Measurements from ENCODE around the gene TSPAN5. TPM values are rescaled to one million over a fixed set of nuclear protein-coding genes. Genes with fewer than 3 reads are reported as not detected.

The TSPAN5 gene
- total and polyA plus RNA-seq, 2 of the 4 experiments (the other 2 are of a cell fraction): 64.8 to 79.6 TPM

GRCh38 chr4:98507299-98507698, 151.1 kb downstream of the TSPAN5 start:
- no CpG with 5 or more reads among the region's 3 CpGs for WGBS, 2 experiments (ENCODE audit: extremely low coverage in 2 of 2, insufficient read length in 1 of 2)
- in situ Hi-C loops (cut with MboI; ENCODE audit: low sequenced_read_pairs): no loop called here
- no peak overlapping the region for H4K5ac ChIP-seq (ENCODE audit: low read depth, low read length)
- TF ChIP-seq FOS (IDR thresholded peaks at IDR 0.05; ENCODE audit: low read depth, low read length): no peak
- no peak for TF ChIP-seq CHD1 (IDR thresholded peaks at IDR 0.05; ENCODE audit: low read depth, low read length)
- no peak for TF ChIP-seq RFX5 (IDR thresholded peaks at IDR 0.05; ENCODE audit: low read depth, low read length)
- TF ChIP-seq MAFK (IDR thresholded peaks at IDR 0.05; ENCODE audit: low read depth, low read length): peak; percentile 39
- no peak overlapping the region for H4K8ac ChIP-seq (ENCODE audit: low read depth in 2 of 2, low read length in 2 of 2)
- H2BK20ac ChIP-seq (ENCODE audit: low read depth, low read length): no peak overlapping the region
- no peak overlapping the region for H2AK9ac ChIP-seq (replicated peaks; ENCODE audit: low read depth, low read length, poor library complexity)
- peaks cover 11% of the 10 kb centered on the region for H3K36me3 ChIP-seq (ENCODE audit: control insufficient read depth, insufficient read depth, low read length)
- no peaks in the 10 kb centered on the region for H3K27me3 ChIP-seq (ENCODE audit: control insufficient read depth, insufficient read depth, low read length)
- H2AK5ac ChIP-seq (ENCODE audit: low read depth, low read length): no peak overlapping the region
- H3K4me1 ChIP-seq (ENCODE audit: control insufficient read depth, insufficient read depth, low read length): peaks cover 19% of the 10 kb centered on the region
- H3K4ac ChIP-seq (ENCODE audit: low read depth, low read length): no peak overlapping the region
- ATAC-seq (ENCODE audit: low read depth): no peak
- POLR2A ChIA-PET (ENCODE audit: unreplicated experiment): no interaction called here
- peaks cover 10% of the 10 kb centered on the region for H3K9me1 ChIP-seq (ENCODE audit: insufficient read depth, low read length)
- H2AFZ ChIP-seq (replicated peaks; ENCODE audit: low read length, poor library complexity): no peak overlapping the region
- H3K56ac ChIP-seq (ENCODE audit: extremely low read depth, insufficient read depth, low read length): no peak overlapping the region
- no peak overlapping the region for H2BK15ac ChIP-seq (ENCODE audit: low read depth, low read length)
- peaks cover 32 to 57% of the 10 kb centered on the region in 2 experiments for H3K79me1 ChIP-seq (ENCODE audit: low read depth in 1 of 2, low read length in 2 of 2)
- CTCF ChIA-PET: interaction anchor here (1.0 kb wide), 1 partner anchor 8 kb away, joined by 6 read pairs; no protein-coding TSS in a partner anchor
- no peak overlapping the region for H3K14ac ChIP-seq (replicated peaks; ENCODE audit: low read depth, low read length)
- no peak overlapping the region for H3K9ac ChIP-seq (ENCODE audit: low read depth, low read length)
- intact Hi-C loops (cut with micrococcal nuclease): no loop called here
- no peak overlapping the region for H3K18ac ChIP-seq (ENCODE audit: low read depth, low read length)
- no TSS peak for BruUV-seq (replicated peaks)
- no peak overlapping the region for H3K4me3 ChIP-seq (ENCODE audit: insufficient read depth, low read depth, low read length)
- no peak overlapping the region for H2BK120ac ChIP-seq (ENCODE audit: low read depth, low read length)
- H4K20me1 ChIP-seq (ENCODE audit: insufficient read depth, low read length): no peaks in the 10 kb centered on the region
- H3K9me3 ChIP-seq (ENCODE audit: control insufficient read depth, insufficient read depth, low read length): no peaks in the 10 kb centered on the region
- no peak overlapping the region for H3K27ac ChIP-seq (ENCODE audit: insufficient read depth, low read length)
- dilution Hi-C loops (cut with HindIII; ENCODE audit: low sequenced_read_pairs, unreplicated experiment): no loop called here
- H4K91ac ChIP-seq (ENCODE audit: insufficient read depth, low read depth, low read length): no peak overlapping the region
- H3K4me2 ChIP-seq (ENCODE audit: low read depth, low read length): no peak overlapping the region
- no peak for DNase-seq
- no peak overlapping the region for H2BK5ac ChIP-seq (ENCODE audit: low read depth, low read length, poor library complexity, severe bottlenecking)
- H3K23ac ChIP-seq (ENCODE audit: low read depth, low read length): no peak overlapping the region

Measured in IMR-90 (cell line).